ENCODE results near the gene GRIK4.

GRCh38 chr11:120637131-120637530 is 125.6 kb downstream of the GRIK4 start:
- TF ChIP-seq CTCF (IDR thresholded peaks at IDR 0.05) (no peak), POLR2A (IDR thresholded peaks at IDR 0.05) (no peak)
